Measurements from ENCODE around the gene MXD1.
"Not testable (repeated sequence)": the region's sequence is repeated elsewhere in the genome, so short reads cannot be mapped to it uniquely, and the experiment has no call there.

The MXD1 gene

GRCh38 chr2:69933254-69933828 is 18.4 kb downstream of the MXD1 start:
- no peak for DNase-seq (ENCODE audit: low read depth)

GRCh38 chr2:69933839-69934613 is 19.1 kb downstream of the MXD1 start:
- DNase-seq (ENCODE audit: low read depth) = no peak

DNA sequence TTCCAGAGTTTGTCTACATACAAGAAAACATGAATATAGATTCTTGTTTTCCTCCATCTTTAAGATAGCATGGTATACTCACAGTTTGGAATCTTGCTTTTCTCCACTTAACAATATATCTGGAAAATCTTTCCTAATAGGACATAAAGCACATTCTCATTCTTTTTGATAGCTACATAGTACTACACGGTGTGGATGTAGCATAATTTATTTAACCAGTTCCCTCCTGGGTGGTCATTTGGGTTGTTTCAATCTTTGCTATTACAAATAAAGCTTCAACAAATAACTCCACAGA is 19.7 kb downstream of the MXD1 start:
- DNase-seq (ENCODE audit: low read depth) = no peak

DNA sequence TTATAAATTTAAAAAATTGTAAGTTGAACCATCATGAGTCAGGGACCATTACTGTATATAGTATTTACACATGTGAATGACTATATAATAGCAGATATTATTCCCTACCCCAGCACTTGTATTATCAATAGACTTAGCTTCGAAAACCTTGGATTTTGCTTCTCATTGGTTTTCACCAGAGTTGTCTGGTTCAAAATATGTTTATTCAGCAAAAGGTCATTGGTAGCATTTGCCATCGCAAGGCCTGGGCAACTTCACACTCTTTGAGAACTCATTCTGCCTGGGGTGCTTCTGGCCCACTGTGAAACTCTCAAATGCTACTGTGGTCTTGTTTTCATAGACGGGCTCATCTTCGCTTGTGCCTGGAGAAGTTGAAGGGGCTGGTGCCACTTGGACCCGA is 20.1 kb downstream of the MXD1 start:
- DNase-seq (ENCODE audit: low read depth) = no peak

- DNase-seq (ENCODE audit: low read depth) = no peak
Measured at GRCh38 chr2:69936906-69937305, 22.0 kb downstream of the MXD1 start.

DNA sequence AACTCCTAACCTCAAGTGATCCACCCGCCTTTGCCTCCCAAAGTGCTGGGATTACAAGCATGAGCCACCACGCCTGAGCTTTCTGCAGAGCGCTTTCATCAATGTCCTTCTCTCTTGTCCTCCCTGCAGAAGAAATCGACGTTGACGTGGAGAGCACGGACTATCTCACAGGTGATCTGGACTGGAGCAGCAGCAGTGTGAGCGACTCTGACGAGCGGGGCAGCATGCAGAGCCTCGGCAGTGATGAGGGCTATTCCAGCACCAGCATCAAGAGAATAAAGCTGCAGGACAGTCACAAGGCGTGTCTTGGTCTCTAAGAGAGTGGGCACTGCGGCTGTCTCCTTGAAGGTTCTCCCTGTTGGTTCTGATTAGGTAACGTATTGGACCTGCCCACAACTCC is 23.1 kb downstream of the MXD1 start:
- DNase-seq (ENCODE audit: low read depth) = no peak

- DNase-seq (ENCODE audit: low read depth) = no peak
Measured at GRCh38 chr2:69939722-69940121, 24.8 kb downstream of the MXD1 start.

DNA sequence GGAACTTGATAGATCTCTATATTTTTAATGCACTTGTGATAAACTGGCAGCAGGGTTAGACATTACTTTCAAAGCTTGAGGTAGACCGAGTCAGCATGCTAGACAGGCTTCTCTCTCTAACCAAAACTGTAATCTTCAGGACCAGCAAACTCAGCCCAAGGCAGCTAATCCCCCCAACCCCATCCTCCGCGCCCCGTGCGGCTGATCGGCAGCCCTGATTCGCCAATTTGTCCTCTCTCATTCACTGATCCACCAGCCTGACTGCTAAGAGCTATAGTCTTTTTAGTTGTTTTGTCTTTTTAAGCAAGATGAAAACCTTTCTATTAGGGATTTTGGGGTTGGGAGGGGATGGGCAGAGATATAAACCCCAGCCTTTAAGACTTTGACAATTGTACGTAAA is 25.8 kb downstream of the MXD1 start:
- DNase-seq (ENCODE audit: low read depth) = no peak

DNA sequence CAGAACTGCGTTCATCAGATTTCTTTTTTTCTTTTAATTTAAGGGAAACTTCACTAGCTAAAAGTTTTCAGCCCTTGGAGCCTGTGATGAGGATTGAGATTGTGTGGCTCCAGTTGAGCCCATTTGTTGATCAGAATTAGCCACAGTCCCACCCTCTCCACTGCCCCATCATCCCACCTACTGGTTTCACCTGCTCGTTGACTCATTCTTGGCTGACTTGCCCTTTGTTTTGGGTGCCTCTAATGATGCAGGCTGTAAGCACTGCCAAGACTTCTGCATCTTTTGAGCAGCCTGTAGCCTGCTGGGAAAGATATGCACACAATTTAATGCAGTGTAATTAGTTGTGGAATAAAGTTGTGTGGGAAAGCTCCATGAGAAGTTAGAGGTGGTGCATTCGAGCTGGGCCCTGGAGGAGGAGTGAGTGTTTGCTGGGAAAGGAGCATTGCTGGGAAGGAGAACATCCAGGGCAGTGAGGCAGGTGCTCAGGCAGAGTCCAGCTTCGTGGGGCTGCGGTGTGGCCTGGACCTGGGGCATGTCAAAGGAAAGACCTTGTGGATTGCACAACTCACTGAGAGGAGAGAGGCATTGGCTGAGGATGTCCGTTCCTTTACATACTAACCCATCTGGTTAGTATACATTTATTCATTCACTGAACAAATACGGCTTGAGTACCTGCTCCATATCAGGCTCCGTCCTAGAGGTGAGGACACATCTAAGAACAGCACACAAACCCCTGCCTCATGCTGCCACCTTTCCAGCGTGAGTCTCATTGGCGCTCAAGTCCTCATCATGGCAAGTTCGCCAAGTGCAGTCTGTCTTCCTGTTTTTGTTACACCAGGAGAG is 28.3 kb downstream of the MXD1 start:
- no peak for DNase-seq (ENCODE audit: low read depth)

GRCh38 chr2:69943843-69944525 is 29.1 kb downstream of the MXD1 start:
- DNase-seq (ENCODE audit: low read depth) = no peak

- no peak for DNase-seq (ENCODE audit: low read depth)
Measured at GRCh38 chr2:69944756-69945155, 29.8 kb downstream of the MXD1 start.

GRCh38 chr2:69945441-69945840 is 30.5 kb downstream of the MXD1 start:
- DNase-seq (ENCODE audit: low read depth) = no peak

GRCh38 chr2:69945941-69946340 is 31.0 kb downstream of the MXD1 start:
- no peak for DNase-seq (ENCODE audit: low read depth)

GRCh38 chr2:69946351-69947324 is 31.7 kb downstream of the MXD1 start:
- DNase-seq (ENCODE audit: low read depth) = peak; percentile 32

GRCh38 chr2:69947325-69947931 is 32.5 kb downstream of the MXD1 start:
- DNase-seq (ENCODE audit: low read depth) = no peak

- DNase-seq (ENCODE audit: low read depth) = no peak
Measured at GRCh38 chr2:69948032-69948962, 33.4 kb downstream of the MXD1 start.

GRCh38 chr2:69948963-69949645 is 34.2 kb downstream of the MXD1 start:
- no peak for DNase-seq (ENCODE audit: low read depth)

DNA sequence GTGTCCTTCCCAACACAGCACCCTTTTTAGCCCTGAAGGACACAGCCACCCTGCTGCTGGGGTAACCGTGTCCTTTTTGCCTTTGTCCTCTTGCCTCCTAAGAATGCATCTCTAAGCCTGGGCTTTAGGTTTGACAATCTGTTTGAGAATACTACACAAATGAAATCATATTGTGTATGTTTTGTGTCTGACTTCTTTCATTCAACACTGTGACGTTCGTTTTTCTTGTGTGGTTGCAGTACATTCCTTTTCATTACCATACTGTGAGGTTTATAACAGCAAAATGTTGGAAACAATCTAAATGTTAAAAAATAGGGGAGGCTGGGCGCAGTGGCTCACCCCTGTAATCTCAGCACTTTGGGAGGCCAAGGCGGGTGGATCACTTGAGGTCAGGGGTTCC is 35.3 kb downstream of the MXD1 start:
- no peak for DNase-seq (ENCODE audit: low read depth)

- not testable (repeated sequence) for DNase-seq (ENCODE audit: low read depth)
Measured at GRCh38 chr2:69950671-69951070, 35.8 kb downstream of the MXD1 start.

All from activated T-helper 9 cell treated with anti-CD3 and anti-CD28 coated beads, Interleukin-2, amount 50 U/mL, for 16 hours (primary cell).